SU-DHL-6 (cell line): Measurements from ENCODE around the gene NLN.

Experiments used
- H2AFZ ChIP-seq: fragments of 200-600 bp; sonication (generic); 2 replicates; pipeline ENCODE4 v1.6.1; 2014; ENCODE audit warnings: low read depth, mild to moderate bottlenecking, moderate library complexity, mixed read lengths, antibody characterized with exemption, low read length; ENCODE audit not compliant: severe bottlenecking
- H3F3A ChIP-seq: fragments of 200-600 bp; shearing (Covaris generic); 2 replicates; pipeline ENCODE4 v1.6.0; 2016; ENCODE audit warnings: antibody characterized with exemption, mild to moderate bottlenecking; ENCODE audit not compliant: insufficient read depth
- H3K27ac ChIP-seq: fragments of 200-600 bp; sonication (generic); 2 replicates; pipeline ENCODE4 v1.5.1; 2016; ENCODE audit warnings: low read depth, mild to moderate bottlenecking, low read length, moderate library complexity, mixed read lengths
- H3K27me3 ChIP-seq: fragments of 200-600 bp; sonication (generic), shearing (Covaris generic); 2 replicates; pipeline ENCODE4 v1.6.0; 2014; ENCODE audit warnings: mild to moderate bottlenecking, low read length
- H3K36me3 ChIP-seq: fragments of 200-600 bp; sonication (generic); 2 replicates; pipeline ENCODE4 v1.6.1; 2014; ENCODE audit warnings: mild to moderate bottlenecking, low read length, mixed read lengths
- H3K4me2 ChIP-seq: fragments of 300-600, 200-600 bp; shearing (Covaris generic), sonication (generic); 2 replicates; pipeline ENCODE4 v1.6.0; 2014; ENCODE audit warnings: low read length, low read depth, mild to moderate bottlenecking; ENCODE audit not compliant: poor library complexity, severe bottlenecking
- H3K4me3 ChIP-seq: fragments of 200-600 bp; sonication (generic); 2 replicates; pipeline ENCODE4 v1.5.1; 2014; ENCODE audit warnings: antibody characterized with exemption, low read length, mild to moderate bottlenecking, mixed read lengths; ENCODE audit not compliant: insufficient read depth, poor library complexity, severe bottlenecking
- H3K79me2 ChIP-seq: fragments of 200-600 bp; sonication (generic); 2 replicates; pipeline ENCODE4 v1.6.1; 2014; ENCODE audit warnings: mild to moderate bottlenecking, low read length, moderate library complexity; ENCODE audit not compliant: insufficient read depth
- H3K9ac ChIP-seq: fragments of 200-600 bp; sonication (generic); 2 replicates; pipeline ENCODE4 v1.7.0; 2014; ENCODE audit warnings: mild to moderate bottlenecking, low read length
- H3K9me2 ChIP-seq: fragments of 200-600 bp; sonication (generic); replicated peaks from 2 replicates; pipeline ENCODE4 v1.6.1; 2014; ENCODE audit warnings: low read length; ENCODE audit not compliant: insufficient read depth
- H3K9me3 ChIP-seq: fragments of 200-600 bp; sonication (generic); 2 replicates; pipeline ENCODE4 v1.6.1; 2014; ENCODE audit warnings: low read length, mixed read lengths; ENCODE audit not compliant: insufficient read depth
- H4K20me1 ChIP-seq: fragments of 200-600 bp; sonication (generic); 2 replicates; pipeline ENCODE4 v1.6.1; 2014; ENCODE audit warnings: low read depth, mild to moderate bottlenecking, antibody characterized with exemption, low read length, moderate library complexity, mixed read lengths
- CTCF ChIP-seq: fragments of 200-600 bp; sonication (generic); IDR thresholded peaks from one replicate; pipeline ENCODE4 v1.5.1; 2017; ENCODE audit warnings: antibody characterized with exemption, mild to moderate bottlenecking, low read length, moderate library complexity; ENCODE audit not compliant: insufficient read depth, poor library complexity, severe bottlenecking
- EZH2phosphoT487 ChIP-seq: fragments of 200-600 bp; sonication (generic), shearing (Covaris generic); conservative IDR thresholded peaks from 2 replicates; pipeline ENCODE4 v1.6.1; 2018; ENCODE audit warnings: mild to moderate bottlenecking, antibody characterized with exemption, low read length, moderate library complexity, mixed read lengths

NLN gene

GRCh38 chr5:65876496-65876895 lies 154.5 kb downstream of the NLN start:
- H4K20me1 ChIP-seq = no peaks in the 10 kb centered on the region
- H3F3A ChIP-seq = no peaks in the 10 kb centered on the region
- no peak overlapping the region for H3K9ac ChIP-seq
- H2AFZ ChIP-seq = no peak overlapping the region
- no peaks in the 10 kb centered on the region for H3K79me2 ChIP-seq
- TF ChIP-seq CTCF = no peak
- no peak for TF ChIP-seq EZH2phosphoT487
- no peaks in the 10 kb centered on the region for H3K36me3 ChIP-seq
- H3K27ac ChIP-seq = no peak overlapping the region
- H3K9me2 ChIP-seq = no peaks in the 10 kb centered on the region
- H3K27me3 ChIP-seq = no peaks in the 10 kb centered on the region
- H3K4me2 ChIP-seq = no peak overlapping the region
- no peak overlapping the region for H3K4me3 ChIP-seq
- no peaks in the 10 kb centered on the region for H3K9me3 ChIP-seq

GRCh38 chr5:65876970-65877369 lies 155.0 kb downstream of the NLN start:
- Histone ChIP-seq H3K9me3 (no peaks in the 10 kb centered on the region), H4K20me1 (no peaks in the 10 kb centered on the region), H3K4me2 (no peak overlapping the region), H3K27ac (no peak overlapping the region), H2AFZ (no peak overlapping the region), H3K9ac (no peak overlapping the region), H3K36me3 (no peaks in the 10 kb centered on the region), H3K4me3 (no peak overlapping the region), H3K27me3 (no peaks in the 10 kb centered on the region), H3K79me2 (no peaks in the 10 kb centered on the region), H3F3A (no peaks in the 10 kb centered on the region), H3K9me2 (no peaks in the 10 kb centered on the region)
- TF ChIP-seq EZH2phosphoT487 (no peak), CTCF (no peak)
